ENCODE data around the gene RAB40B. TPM values are rescaled to one million over a fixed set of nuclear protein-coding genes. Genes with fewer than 3 reads are reported as not detected.

The RAB40B gene
- total RNA-seq, 1 donor from 2014 or later, result 12.9 TPM

- DNase-seq (ENCODE audit: low spot score) (no peak), ATAC-seq (no peak)
Measured at GRCh38 chr17:82718986-82719685, 20.6 kb upstream of the RAB40B start.

DNA sequence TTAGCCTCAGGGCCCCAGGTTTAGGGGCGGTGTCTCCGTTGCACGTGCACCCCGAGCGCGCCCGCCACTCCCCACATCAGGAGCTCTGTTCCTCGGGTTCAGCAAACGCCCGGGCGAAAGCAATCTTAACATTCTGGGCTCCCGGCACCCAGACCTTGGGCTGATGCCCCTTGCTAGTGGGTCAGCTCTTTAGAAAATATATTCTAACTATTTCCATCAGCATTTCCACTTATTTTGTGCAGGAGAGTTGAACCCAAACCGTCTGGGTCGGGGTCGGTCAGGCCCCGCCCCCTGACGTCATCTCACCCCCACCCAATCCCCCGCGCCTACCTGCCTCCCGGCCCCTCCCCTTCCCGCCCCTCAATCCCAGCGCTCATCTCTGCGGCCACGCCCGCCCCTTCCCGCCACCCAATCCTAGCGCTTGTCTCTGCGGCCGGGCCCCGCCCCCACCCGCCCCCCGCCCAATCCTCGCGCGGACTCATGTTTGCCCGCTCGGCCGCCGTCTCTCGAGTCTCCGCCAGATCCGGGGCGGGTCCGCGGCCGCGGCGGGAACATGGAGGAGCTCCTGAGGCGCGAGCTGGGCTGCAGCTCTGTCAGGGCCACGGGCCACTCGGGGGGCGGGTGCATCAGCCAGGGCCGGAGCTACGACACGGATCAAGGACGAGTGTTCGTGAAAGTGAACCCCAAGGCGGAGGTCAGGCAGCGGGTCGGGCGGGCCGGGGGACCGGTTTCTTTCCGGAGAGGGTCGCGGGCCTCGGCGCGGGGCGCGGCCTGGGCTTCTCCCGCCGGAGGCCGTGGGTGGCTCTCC, 17.9 kb upstream of the RAB40B start, which contains the start of gene FN3KRP:
Gene FN3KRP (plus strand): TSS at position 504 of the 808 bp plus-strand sequence. CDS start 50 bp downstream, at position 554.
- ATAC-seq, result peak; percentile 86
- DNase-seq (ENCODE audit: low spot score), result peak; percentile 90

GRCh38 chr17:82713071-82713723, 14.7 kb upstream of the RAB40B start:
- DNase-seq (ENCODE audit: low spot score), result no peak

GRCh38 chr17:82710499-82711232, 12.2 kb upstream of the RAB40B start:
- DNase-seq (ENCODE audit: low spot score), result no peak
- ATAC-seq, result no peak

More at GRCh38 chr17:82713071-82713723, 14.7 kb upstream of the RAB40B start:
- no peak for ATAC-seq

DNA sequence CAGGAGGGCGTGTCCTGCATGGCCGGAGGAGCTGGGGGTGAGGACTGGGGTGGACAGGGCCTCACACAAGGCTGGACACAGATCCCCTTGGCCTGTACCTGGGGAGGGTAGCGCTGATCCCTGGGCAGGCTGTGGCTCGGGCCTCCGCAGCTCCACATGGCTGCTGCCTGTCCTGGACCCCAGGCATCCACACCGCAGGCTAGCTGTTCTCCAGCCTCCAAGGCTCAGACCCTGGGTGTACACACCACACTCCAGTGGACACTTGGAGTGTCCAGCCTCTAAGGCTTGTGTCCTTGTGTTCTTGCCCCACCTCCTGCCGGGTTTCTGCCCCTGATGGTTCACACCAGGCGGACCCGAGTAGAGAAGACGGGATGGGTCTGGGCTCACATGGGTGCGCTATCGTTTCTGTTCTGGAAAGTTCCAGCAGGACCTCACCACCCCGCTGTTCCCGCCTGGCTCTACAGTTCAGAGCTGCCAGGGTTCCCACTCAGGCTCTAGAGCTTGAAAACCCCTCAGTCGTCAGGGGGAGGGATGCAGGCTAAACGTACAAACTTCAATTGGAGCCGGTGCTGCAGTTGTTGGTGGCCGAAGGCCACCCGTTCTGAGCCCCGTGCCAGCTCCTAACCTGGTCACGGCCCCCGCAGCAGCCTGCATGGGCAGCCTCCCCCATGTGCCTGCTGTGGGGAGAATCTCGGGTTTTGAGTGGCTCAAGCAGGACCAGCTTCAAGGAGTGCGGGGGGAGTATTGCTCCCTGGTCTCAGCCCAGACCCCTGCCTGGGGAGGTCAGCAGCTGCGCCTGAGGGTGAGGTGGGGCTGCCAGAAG, 11.4 kb upstream of the RAB40B start:
- DNase-seq (ENCODE audit: low spot score) (no peak), ATAC-seq (peak; percentile 10)

DNA sequence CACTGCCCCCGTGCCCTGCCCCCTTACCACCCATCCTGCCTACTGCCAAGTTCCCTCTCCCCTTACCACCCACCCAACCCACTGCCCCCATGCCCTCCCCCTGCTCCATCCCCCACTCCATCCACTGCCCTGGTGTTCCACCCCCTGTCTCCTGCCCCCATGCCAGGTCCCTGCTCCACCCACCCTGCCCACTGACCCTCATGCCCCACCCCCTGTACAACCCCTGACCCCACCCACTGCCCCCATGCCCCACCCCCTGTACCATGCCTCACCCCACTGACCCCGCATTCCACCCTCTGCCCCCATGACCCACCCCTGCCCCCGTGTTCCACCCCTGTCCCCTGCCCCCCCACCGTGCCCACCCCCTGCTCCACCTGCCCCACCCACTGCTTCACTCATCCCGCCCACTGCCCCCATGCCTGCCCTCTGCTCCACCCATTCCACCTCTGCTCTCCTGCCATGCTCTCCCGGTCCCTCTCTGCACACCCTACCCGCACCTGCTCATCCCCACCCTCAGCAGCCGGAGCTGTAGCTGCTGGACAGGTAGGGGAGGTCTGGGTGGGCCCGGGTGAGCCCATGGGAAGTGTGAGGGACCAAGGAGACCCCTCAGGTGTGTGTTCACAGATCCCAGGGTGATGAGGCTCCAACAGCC, 10.7 kb upstream of the RAB40B start:
- ATAC-seq, result no peak
- DNase-seq (ENCODE audit: low spot score), result no peak

DNA sequence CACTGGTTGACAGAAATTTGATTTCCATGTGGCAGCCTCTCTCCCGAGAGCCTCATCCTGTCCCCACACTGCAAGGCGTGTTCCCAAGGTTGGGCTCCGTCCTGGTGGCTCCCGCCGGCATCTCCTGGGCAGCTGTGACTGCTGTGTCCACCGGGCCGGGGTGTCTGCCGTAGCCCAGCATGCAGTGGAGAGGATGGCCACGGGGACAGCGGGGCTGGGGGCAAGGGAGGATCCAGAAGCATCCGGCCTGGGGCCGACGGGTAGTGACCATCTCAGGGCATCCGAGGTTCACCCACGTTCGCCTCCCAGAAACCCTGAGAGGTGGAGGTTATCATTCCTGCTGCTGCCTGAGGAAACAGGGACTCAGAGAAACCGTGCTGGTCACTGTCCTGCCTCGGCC, 7.3 kb upstream of the RAB40B start:
- no peak for ATAC-seq
- DNase-seq (ENCODE audit: low spot score), result no peak

- DNase-seq (ENCODE audit: low spot score) (no peak), ATAC-seq (no peak)
Measured at GRCh38 chr17:82704886-82705285, 6.4 kb upstream of the RAB40B start.

DNA sequence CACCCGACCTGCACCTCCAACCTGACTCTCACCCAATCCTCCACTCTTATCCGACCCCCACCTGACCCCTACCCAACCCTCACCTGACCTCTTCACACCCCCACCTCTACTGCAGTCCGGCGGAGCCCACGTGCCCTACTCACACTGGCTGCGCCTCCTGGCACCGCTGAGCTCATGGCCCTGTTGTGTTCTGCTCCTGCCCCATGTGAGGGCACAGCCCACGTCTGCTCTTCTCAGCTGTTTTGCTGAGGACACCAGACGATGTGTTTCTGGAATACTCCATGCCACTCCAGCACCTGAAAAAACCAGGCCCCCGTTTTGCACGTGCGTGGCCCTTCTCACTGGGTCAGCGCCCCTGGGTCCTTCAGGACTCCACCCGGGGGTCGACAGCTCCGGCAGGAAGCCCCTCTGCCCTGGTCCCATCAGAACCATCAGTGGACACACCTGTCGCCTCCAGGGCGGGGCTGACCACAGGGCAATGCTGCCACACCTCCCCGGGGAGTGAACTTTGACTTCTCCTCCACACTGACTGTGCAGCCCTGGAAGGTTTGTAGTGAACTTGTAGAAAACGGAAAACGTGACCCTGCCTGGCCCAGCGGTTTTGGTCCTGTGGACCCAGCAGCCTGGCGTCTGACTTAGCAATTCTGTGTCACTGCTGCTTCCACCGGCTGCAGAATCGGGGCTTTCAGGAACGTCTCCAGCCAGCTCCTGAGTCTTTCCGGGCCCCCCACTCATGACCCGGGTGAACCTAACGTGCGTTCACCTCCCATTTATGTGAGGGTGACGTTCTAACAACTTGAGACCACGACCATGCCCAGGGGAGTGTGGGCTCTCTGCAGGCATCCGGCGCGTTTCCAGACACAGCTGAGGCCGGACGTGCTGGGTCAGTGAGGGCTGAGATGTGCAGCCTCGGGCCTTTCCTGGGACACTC, 5.7 kb upstream of the RAB40B start:
- ATAC-seq (peak; percentile 95), DNase-seq (ENCODE audit: low spot score) (peak; percentile 86)

DNA sequence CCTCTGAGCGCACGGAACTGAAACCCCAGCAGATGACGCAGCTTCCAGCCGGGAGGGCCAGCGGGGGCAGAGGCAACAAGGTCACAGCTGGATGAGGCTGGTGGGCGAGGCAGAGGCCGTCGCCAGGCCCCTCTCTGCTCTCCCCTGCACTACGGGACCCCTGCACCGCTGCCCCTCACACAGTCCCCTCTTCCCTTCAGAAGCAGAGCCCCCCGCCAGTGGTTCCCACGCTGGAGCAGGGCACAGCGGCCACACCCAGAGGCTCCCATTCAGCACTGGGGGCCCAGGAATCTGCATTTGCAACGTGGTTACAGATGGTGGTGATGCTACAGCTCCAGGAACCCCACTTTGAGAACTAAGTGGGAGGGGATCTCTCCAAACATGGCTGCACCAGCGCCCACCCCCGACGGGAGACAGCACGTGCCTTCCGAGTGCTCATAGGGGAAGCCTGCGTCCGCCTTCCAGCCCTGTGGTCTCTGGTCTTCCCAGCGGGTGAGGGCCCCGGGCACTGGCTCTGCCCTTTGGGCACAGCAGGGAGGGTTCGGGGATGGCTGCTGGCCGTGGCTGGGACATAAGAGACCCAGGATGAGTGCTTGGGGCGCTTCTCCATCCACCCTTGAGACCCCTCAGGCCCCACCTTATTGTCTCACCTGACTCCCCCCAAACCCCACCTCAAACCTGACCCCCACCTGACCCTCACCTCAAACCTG, 4.7 kb upstream of the RAB40B start:
- no peak for DNase-seq (ENCODE audit: low spot score)
- ATAC-seq, result no peak

- DNase-seq (ENCODE audit: low spot score), result no peak
- no peak for ATAC-seq
Measured at GRCh38 chr17:82702231-82702927, 3.9 kb upstream of the RAB40B start.

GRCh38 chr17:82699551-82699950, 1.1 kb upstream of the RAB40B start:
- ATAC-seq, result no peak
- no peak for DNase-seq (ENCODE audit: low spot score)

DNA sequence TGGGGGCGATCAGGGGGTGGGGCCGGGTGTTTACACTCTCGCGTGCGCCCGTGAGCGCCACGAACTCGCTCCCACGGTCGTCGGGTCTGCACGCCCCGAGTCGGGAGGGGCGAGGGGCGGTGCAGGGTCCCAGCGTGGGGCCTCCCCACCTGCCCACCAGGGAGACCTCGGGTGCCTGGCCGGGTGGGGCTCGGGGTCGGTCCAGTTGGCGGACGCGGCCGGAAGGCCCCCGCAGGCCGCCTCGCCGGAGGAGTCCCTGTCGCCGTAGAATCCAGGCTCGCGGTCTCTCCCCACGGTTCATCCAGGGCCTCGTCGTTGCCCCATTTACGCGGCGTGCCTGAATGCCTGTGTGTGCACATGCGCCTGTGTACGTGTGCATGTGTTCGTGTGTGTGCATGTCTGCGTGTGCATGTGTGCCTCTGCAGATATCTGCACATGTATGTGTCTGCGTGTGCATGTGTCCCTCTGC, 510 bp upstream of the RAB40B start:
- ATAC-seq, result peak; percentile 17
- DNase-seq (ENCODE audit: low spot score), result no peak

- ATAC-seq (no peak), DNase-seq (ENCODE audit: low spot score) (no peak)
Measured at GRCh38 chr17:82697808-82698064, 762 bp downstream of the RAB40B start.

DNA sequence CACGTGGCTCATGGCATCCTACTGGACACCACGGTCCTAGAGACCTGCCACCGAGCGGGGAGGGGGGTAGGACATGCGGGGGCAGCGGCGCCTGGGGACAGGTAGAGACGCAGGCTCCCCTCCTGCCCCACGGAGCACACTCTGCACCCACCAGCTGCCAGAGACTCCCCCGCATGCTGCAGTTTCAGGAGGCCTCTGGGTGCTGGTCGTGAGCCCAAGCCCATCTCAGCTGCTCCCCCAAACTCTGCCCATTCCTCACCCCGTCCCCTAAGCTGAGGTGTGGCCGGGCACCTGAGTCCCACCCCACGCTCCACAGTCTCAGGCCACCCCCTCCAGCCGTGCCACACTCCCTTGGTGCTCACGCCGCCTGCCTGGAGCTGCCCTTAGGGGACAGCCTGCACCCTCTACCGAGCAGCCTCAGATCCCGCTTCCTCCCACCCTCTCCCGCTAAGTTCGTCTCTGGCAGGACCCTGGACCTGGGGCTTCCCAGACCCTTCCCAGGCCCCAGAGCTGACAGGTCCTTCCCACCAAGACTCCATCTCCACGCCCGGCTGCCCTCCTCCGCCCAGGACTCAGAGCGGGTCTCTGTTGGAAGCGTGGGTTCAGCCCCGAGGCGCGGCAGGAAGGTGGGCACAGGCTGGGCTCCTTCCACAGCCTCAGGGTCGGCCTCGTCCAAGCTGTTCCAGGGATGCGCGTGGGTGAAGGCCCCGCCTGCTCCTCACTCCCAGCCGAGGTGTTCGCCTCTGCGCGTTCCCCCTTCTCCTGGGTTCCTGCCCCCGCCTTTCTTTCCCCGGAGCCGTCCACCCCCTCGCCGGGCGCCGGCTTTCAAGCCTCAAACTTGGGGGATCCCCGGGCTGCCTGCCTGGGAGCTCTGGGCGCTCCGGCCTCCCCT, 1.3 kb downstream of the RAB40B start:
- no peak for DNase-seq (ENCODE audit: low spot score)
- ATAC-seq, result no peak

DNA sequence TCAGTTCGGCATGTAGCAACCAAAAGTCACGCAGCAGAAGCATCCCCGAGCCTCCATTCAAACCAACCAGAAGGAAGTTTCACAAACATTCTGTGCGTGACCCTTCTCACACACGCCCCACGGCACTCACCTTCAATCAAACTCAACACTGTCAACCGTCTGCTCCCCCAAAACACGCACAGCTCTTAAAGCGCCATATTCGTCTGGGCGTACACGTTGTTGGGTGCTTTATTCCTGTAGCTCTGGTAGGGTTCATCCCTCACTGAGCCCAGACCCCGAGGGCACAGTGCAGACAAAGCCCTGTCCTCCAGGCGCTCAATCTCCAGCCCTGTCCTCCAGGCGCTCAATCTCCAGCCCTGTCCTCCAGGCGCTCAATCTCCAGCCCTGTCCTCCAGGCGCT, 2.2 kb downstream of the RAB40B start:
- DNase-seq (ENCODE audit: low spot score) (no peak), ATAC-seq (no peak)
